B cell (primary cell): ENCODE measurements around the gene PPP1R10. TPM values are rescaled to one million over a fixed set of nuclear protein-coding genes. Genes with fewer than 3 reads are reported as not detected.

Experiments
- ATAC-seq: fragments of 200-7000 bp; cut with Tn5 transposase; one replicate; pipeline ENCODE4 v1.10.0; 2021; ENCODE audit warnings: low read depth, mild to moderate bottlenecking, moderate number of reproducible peaks, moderate library complexity
- CTCF ChIA-PET: fragments of 350-600 bp; sonication (Branson Sonifier 250); formaldehyde crosslinking; loops from one replicate; lab custom pipeline; 2021; ENCODE audit warnings: antibody characterized with exemption, inconsistent platforms; lab: Charles Lee
- POLR2A ChIA-PET: fragments of 350-600 bp; sonication (Branson Sonifier 250); formaldehyde crosslinking; loops from one replicate; lab custom pipeline; 2021; ENCODE audit warnings: antibody characterized with exemption; lab: Charles Lee
- DNase-seq: peaks from one replicate; pipeline ENCODE4 v3.0.0; 2013
- H2AFZ ChIP-seq: 2 replicates; pipeline ENCODE4 v1.6.1; 2012; ENCODE audit warnings: mild to moderate bottlenecking, low read depth, low read length; ENCODE audit not compliant: insufficient read depth, poor library complexity, severe bottlenecking
- H3K27ac ChIP-seq, 2 donors: 1 replicate in 1 of 2; 2 replicates in 1 of 2; pipeline ENCODE4 v1.5.1; 2012 to 2013; ENCODE audit warnings: low read length in 2 of 2, mild to moderate bottlenecking in 2 of 2, moderate library complexity in 1 of 2
- H3K27me3 ChIP-seq, 4 experiments: fragments of 200-600 bp in 1 of 4; sonication (generic) in 1 of 4; replicated peaks in 1 of 4; 1 replicate in 2 of 4; 2 replicates in 2 of 4; pipeline versions ENCODE4 v1.6.1 to v1.7.0; 2013 to 2016; ENCODE audit warnings: low read length in 3 of 4, mild to moderate bottlenecking in 2 of 4, mixed read lengths in 1 of 4, moderate library complexity in 1 of 4; ENCODE audit not compliant: insufficient read depth in 4 of 4, control insufficient read depth in 3 of 4; ENCODE audit errors: control extremely low read depth in 1 of 4
- H3K36me3 ChIP-seq, 2 experiments: replicated peaks in 1 of 2; 1 replicate in 1 of 2; 2 replicates in 1 of 2; pipeline versions ENCODE4 v1.6.1 to v1.7.1; 2013; ENCODE audit warnings: low read length in 1 of 2; ENCODE audit not compliant: insufficient read depth in 2 of 2, control insufficient read depth in 1 of 2; ENCODE audit errors: control extremely low read depth in 1 of 2, extremely low read depth in 1 of 2
- H3K4me1 ChIP-seq, 2 donors: fragments of 200-600 bp in 1 of 2; sonication (generic) in 1 of 2; 1 replicate in 1 of 2; 2 replicates in 1 of 2; pipeline versions ENCODE4 v1.5.1 to v1.6.1; 2013 to 2017; ENCODE audit warnings: low read length in 2 of 2; ENCODE audit not compliant: control insufficient read depth in 2 of 2, insufficient read depth in 2 of 2
- H3K4me2 ChIP-seq: replicated peaks from 2 replicates; pipeline ENCODE3; 2012; ENCODE audit warnings: mild to moderate bottlenecking, low read depth, low read length; ENCODE audit not compliant: poor library complexity, severe bottlenecking
- H3K4me3 ChIP-seq, 5 experiments: fragments of 200-600 bp in 1 of 5; sonication (generic) in 1 of 5; 1 replicate in 3 of 5; 2 replicates in 2 of 5; pipeline versions ENCODE4 v1.5.1 to v1.7.0; 2011 to 2016; ENCODE audit warnings: low read length in 4 of 5, mild to moderate bottlenecking in 4 of 5, low read depth in 2 of 5, control low read depth in 1 of 5, moderate library complexity in 1 of 5; ENCODE audit not compliant: insufficient read depth in 1 of 5; ENCODE audit errors: control extremely low read depth in 1 of 5, extremely low read depth in 1 of 5
- H3K79me2 ChIP-seq: fragments of 200-600 bp; sonication (generic); one replicate; pipeline ENCODE4 v1.6.0; 2016; ENCODE audit warnings: low read length; ENCODE audit not compliant: control insufficient read depth, insufficient read depth
- H3K9ac ChIP-seq: fragments of 200-600 bp; sonication (generic); 2 replicates; pipeline ENCODE4 v1.6.1; 2017; ENCODE audit warnings: mild to moderate bottlenecking, low read length, moderate library complexity
- H3K9me3 ChIP-seq, 3 donors: one replicate each; pipeline versions ENCODE4 v1.6.1 to v1.7.1; 2013; ENCODE audit warnings: low read length in 2 of 3; ENCODE audit not compliant: control insufficient read depth in 2 of 3, insufficient read depth in 1 of 3; ENCODE audit errors: control extremely low read depth in 1 of 3
- H4K20me1 ChIP-seq: 2 replicates; pipeline ENCODE4 v1.6.0; 2012; ENCODE audit warnings: mild to moderate bottlenecking, low read length; ENCODE audit not compliant: insufficient read depth, control insufficient read depth, poor library complexity, severe bottlenecking
- H3K27ac Mint-ChIP-seq: one replicate; pipeline ENCODE4 v1.8.0; 2021; ENCODE audit warnings: mixed read lengths
- H3K27me3 Mint-ChIP-seq: one replicate; pipeline ENCODE4 v1.8.0; 2021; ENCODE audit warnings: mixed read lengths
- H3K4me1 Mint-ChIP-seq: one replicate; pipeline ENCODE4 v1.8.0; 2021; ENCODE audit warnings: mixed read lengths
- H3K4me3 Mint-ChIP-seq: one replicate; pipeline ENCODE4 v1.8.0; 2021; ENCODE audit warnings: mixed read lengths
- H3K9me3 Mint-ChIP-seq: one replicate; pipeline ENCODE4 v1.8.0; 2022; ENCODE audit warnings: mixed read lengths; ENCODE audit not compliant: insufficient read depth
- CTCF ChIP-seq: fragments of 200-600 bp; IDR thresholded peaks from one replicate; pipeline ENCODE4 v1.8.0; 2022; ENCODE audit warnings: antibody characterized with exemption, mild to moderate bottlenecking
- EZH2 ChIP-seq: IDR thresholded peaks from 2 replicates; pipeline ENCODE4 v1.6.1; 2012; ENCODE audit warnings: borderline replicate concordance, low read depth, mild to moderate bottlenecking, moderate library complexity, low read length; ENCODE audit not compliant: insufficient read depth, poor library complexity, severe bottlenecking
- WGBS: methylation state at CpG from one replicate; pipeline ENCODE4 v1.1.5; 2013; ENCODE audit warnings: missing lambda C conversion rate; ENCODE audit not compliant: insufficient coverage; 5-methylcytosine and 5-hydroxymethylcytosine counted together
- intact Hi-C: fragments of 100-400 bp; cut with micrococcal nuclease; formaldehyde crosslinking; loops from one replicate; pipeline ENCODE4 v1.10.0; 2022
- polyA plus RNA-seq: library from polyadenylated mRNA; depleted of rRNA; stranded (reverse); fragments of >200 nt; gene quantifications from 2 replicates; pipeline ENCODE4 v1.2.3, GENCODE V29; 2012
- total RNA-seq, 2 donors: library from RNA; stranded (reverse); fragments of 120-200 nt in 1 of 2; gene quantifications; 1 replicate in 1 of 2; 2 replicates in 1 of 2; pipeline versions ENCODE4 v1.2.3 to v1.2.4, GENCODE V29; 2013 to 2022

Gene PPP1R10
- total and polyA plus RNA-seq, 2 donors (not counting 1 experiment from before 2014, with no cell fraction given), result 40.7 to 177 TPM

GRCh38 chr6:30568245-30568644 lies 48.8 kb downstream of the PPP1R10 start:
- POLR2A ChIA-PET, result no interaction called here
- Mint-ChIP-seq H3K4me3 (no peak overlapping the region), H3K4me1 (peaks cover 37% of the 10 kb centered on the region), H3K27ac (no peak overlapping the region), H3K27me3 (no peaks in the 10 kb centered on the region), H3K9me3 (no peaks in the 10 kb centered on the region)
- TF ChIP-seq EZH2 (no peak), CTCF (no peak)
- no peaks in the 10 kb centered on the region for H3K36me3 ChIP-seq
- no peak overlapping the region for H2AFZ ChIP-seq
- no peak overlapping the region for H3K4me3 ChIP-seq
- H3K79me2 ChIP-seq, result peaks cover 43% of the 10 kb centered on the region
- CTCF ChIA-PET, result no interaction called here
- WGBS, result 100% methylated on average over 2 of the region's 3 CpGs
- DNase-seq (no peak), ATAC-seq (no peak)
- no peak overlapping the region for H3K27ac ChIP-seq
- H3K4me2 ChIP-seq, result no peak overlapping the region
- peaks cover 21 to 26% of the 10 kb centered on the region in 2 donors for H3K4me1 ChIP-seq
- H3K27me3 ChIP-seq, result no peaks in the 10 kb centered on the region
- no peak overlapping the region for H3K9ac ChIP-seq
- peaks cover 15% of the 10 kb centered on the region for H4K20me1 ChIP-seq
- intact Hi-C loops, result no loop called here
- no peaks in the 10 kb centered on the region for H3K9me3 ChIP-seq

- Mint-ChIP-seq H3K27me3 (no peaks in the 10 kb centered on the region), H3K27ac (no peak overlapping the region), H3K4me3 (no peak overlapping the region), H3K9me3 (no peaks in the 10 kb centered on the region), H3K4me1 (peaks cover 14% of the 10 kb centered on the region)
- DNase-seq (no peak), ATAC-seq (no peak)
- no peak overlapping the region for H2AFZ ChIP-seq
- intact Hi-C loops, result no loop called here
- peaks cover 33% of the 10 kb centered on the region for H3K79me2 ChIP-seq
- no peaks in the 10 kb centered on the region for H3K9me3 ChIP-seq
- H3K9ac ChIP-seq, result no peak overlapping the region
- no peak overlapping the region for H3K4me2 ChIP-seq
- H3K36me3 ChIP-seq, result peaks cover 0 to 14% of the 10 kb centered on the region in 2 experiments
- CTCF ChIA-PET, result interaction anchor here (0.9 to 3.6 kb wide), 7 partner anchors 15 to 164 kb away, joined by 3 to 15 read pairs (median 4); no protein-coding TSS in a partner anchor
- no peaks in the 10 kb centered on the region for H3K27me3 ChIP-seq
- POLR2A ChIA-PET, result interaction anchor here (0.6 to 1.5 kb wide), 2 partner anchors 9 to 64 kb away, joined by 4 to 5 read pairs; partner anchors contain the start of gene PRR3
- H3K4me1 ChIP-seq, result peaks cover 6 to 9% of the 10 kb centered on the region in 2 donors
- no peaks in the 10 kb centered on the region for H4K20me1 ChIP-seq
- H3K4me3 ChIP-seq, result no peak overlapping the region
- no peak overlapping the region for H3K27ac ChIP-seq
- TF ChIP-seq CTCF (no peak), EZH2 (no peak)
These were observed 51.3 kb downstream of the PPP1R10 start for GRCh38 chr6:30565772-30566171.
